H9 (cell line): ENCODE results near the gene SLC25A25. TPM values are rescaled to one million over a fixed set of nuclear protein-coding genes. Genes with fewer than 3 reads are reported as not detected.
A peak's percentile ranks its signal among the peaks of the same experiment; 100 is the strongest.

Source experiments
- DNase-seq: peaks from one replicate; pipeline ENCODE4 v3.0.0-alpha.2; 2017
- H2AFZ ChIP-seq: one replicate; pipeline ENCODE4 v1.6.1; 2013; ENCODE audit warnings: mild to moderate bottlenecking, low read length, control low read depth, moderate library complexity
- H2AK5ac ChIP-seq: 2 replicates; pipeline ENCODE4 v1.6.1; 2013; ENCODE audit warnings: low read length, control low read depth, mixed read lengths; ENCODE audit not compliant: insufficient read length
- H2BK120ac ChIP-seq: one replicate; pipeline ENCODE4 v1.6.1; 2013; ENCODE audit warnings: low read depth, mild to moderate bottlenecking, low read length, control low read depth, inconsistent platforms; ENCODE audit not compliant: poor library complexity, severe bottlenecking
- H2BK12ac ChIP-seq: 2 replicates; pipeline ENCODE4 v1.6.1; 2013; ENCODE audit warnings: low read length, control low read depth, mixed read lengths, low read depth; ENCODE audit not compliant: insufficient read length
- H2BK15ac ChIP-seq: 2 replicates; pipeline ENCODE4 v1.6.1; 2013; ENCODE audit warnings: low read depth, low read length, control low read depth
- H2BK20ac ChIP-seq: one replicate; pipeline ENCODE4 v1.6.1; 2013; ENCODE audit warnings: low read depth, mild to moderate bottlenecking, low read length, control low read depth, inconsistent platforms; ENCODE audit not compliant: poor library complexity, severe bottlenecking
- H2BK5ac ChIP-seq: 2 replicates; pipeline ENCODE4 v1.6.1; 2013; ENCODE audit warnings: low read length, control low read depth, mixed read lengths; ENCODE audit not compliant: insufficient read length
- H3K14ac ChIP-seq: 2 replicates; pipeline ENCODE4 v1.6.1; 2013; ENCODE audit warnings: low read length, control low read depth; ENCODE audit not compliant: insufficient read depth
- H3K18ac ChIP-seq: 2 replicates; pipeline ENCODE4 v1.6.1; 2013; ENCODE audit warnings: low read depth, mild to moderate bottlenecking, mixed read lengths, low read length, control low read depth; ENCODE audit not compliant: insufficient read length
- H3K23ac ChIP-seq: 2 replicates; pipeline ENCODE4 v1.6.1; 2013; ENCODE audit warnings: low read length, control low read depth, mixed read lengths, low read depth; ENCODE audit not compliant: insufficient read length
- H3K23me2 ChIP-seq: 2 replicates; pipeline ENCODE4 v1.6.1; 2013; ENCODE audit warnings: low read depth, mild to moderate bottlenecking, mixed read lengths, low read length, control low read depth; ENCODE audit not compliant: insufficient read length, poor library complexity, severe bottlenecking
- H3K27ac ChIP-seq: 2 replicates; pipeline ENCODE4 v1.5.1; 2013; ENCODE audit warnings: low read length, control low read depth, mixed read lengths, low read depth; ENCODE audit not compliant: insufficient read length
- H3K27me3 ChIP-seq: 2 replicates; pipeline ENCODE4 v1.6.1; 2013; ENCODE audit warnings: low read length, control low read depth, inconsistent platforms; ENCODE audit not compliant: insufficient read depth
- H3K4ac ChIP-seq: 2 replicates; pipeline ENCODE4 v1.6.1; 2013; ENCODE audit warnings: low read depth, mild to moderate bottlenecking, control low read depth, inconsistent platforms, low read length, moderate library complexity
- H3K4me1 ChIP-seq: 2 replicates; pipeline ENCODE4 v1.6.1; 2013; ENCODE audit warnings: low read length, control low read depth, inconsistent platforms; ENCODE audit not compliant: insufficient read depth
- H3K4me2 ChIP-seq: 2 replicates; pipeline ENCODE4 v1.6.1; 2013; ENCODE audit warnings: low read length, control low read depth, mixed read lengths; ENCODE audit not compliant: insufficient read length, insufficient read depth
- H3K56ac ChIP-seq: 2 replicates; pipeline ENCODE4 v1.6.1; 2013; ENCODE audit warnings: low read depth, mild to moderate bottlenecking, mixed read lengths, low read length, control low read depth; ENCODE audit not compliant: insufficient read length
- H3K79me1 ChIP-seq: 2 replicates; pipeline ENCODE4 v1.6.1; 2013; ENCODE audit warnings: low read depth, mild to moderate bottlenecking, moderate library complexity, low read length, control low read depth, inconsistent platforms; ENCODE audit not compliant: insufficient read depth, poor library complexity, severe bottlenecking
- H3K79me2 ChIP-seq: 2 replicates; pipeline ENCODE4 v1.6.1; 2013; ENCODE audit warnings: low read length, control low read depth, inconsistent platforms; ENCODE audit not compliant: insufficient read depth
- H3K9ac ChIP-seq: 2 replicates; pipeline ENCODE4 v1.6.1; 2013; ENCODE audit warnings: low read length, control low read depth, mixed read lengths; ENCODE audit not compliant: insufficient read length; ENCODE audit errors: extremely low read depth
- H3K9me3 ChIP-seq: one replicate; pipeline ENCODE4 v1.6.1; 2013; ENCODE audit warnings: low read depth, low read length, inconsistent platforms; ENCODE audit not compliant: control insufficient read depth
- H3T11ph ChIP-seq: one replicate; pipeline ENCODE4 v1.6.1; 2013; ENCODE audit warnings: mild to moderate bottlenecking, low read length, control low read depth, inconsistent platforms
- H4K20me1 ChIP-seq: one replicate; pipeline ENCODE4 v1.6.1; 2013; ENCODE audit not compliant: control insufficient read depth, insufficient read length, insufficient read depth
- H4K5ac ChIP-seq: 2 replicates; pipeline ENCODE4 v1.6.1; 2013; ENCODE audit warnings: low read depth, mild to moderate bottlenecking, mixed read lengths, low read length, control low read depth; ENCODE audit not compliant: insufficient read length
- H4K8ac ChIP-seq: replicated peaks from 2 replicates; pipeline ENCODE4 v1.6.1; 2013; ENCODE audit warnings: low read length, control low read depth, mixed read lengths, low read depth; ENCODE audit not compliant: insufficient read length
- H4K91ac ChIP-seq: 2 replicates; pipeline ENCODE4 v1.6.1; 2013; ENCODE audit warnings: low read depth, mild to moderate bottlenecking, moderate library complexity, mixed read lengths, low read length, control low read depth; ENCODE audit not compliant: insufficient read length
- H3K27ac Mint-ChIP-seq, 3 experiments: 2 replicates in 2 of 3; 3 replicates in 1 of 3; pipeline ENCODE4 v1.8.0; 2020 to 2021; ENCODE audit warnings: mixed read lengths in 3 of 3, mild to moderate bottlenecking in 1 of 3, moderate library complexity in 1 of 3
- H3K27me3 Mint-ChIP-seq: 2 replicates; pipeline ENCODE4 v1.8.0; 2021; ENCODE audit warnings: low read depth, mild to moderate bottlenecking, moderate library complexity, mixed read lengths
- H3K36me3 Mint-ChIP-seq, 3 experiments: 2 replicates in 2 of 3; 3 replicates in 1 of 3; pipeline ENCODE4 v1.8.0; 2020 to 2021; ENCODE audit warnings: low read depth in 3 of 3, mixed read lengths in 3 of 3; ENCODE audit not compliant: insufficient read depth in 1 of 3
- H3K4me1 Mint-ChIP-seq, 2 experiments: 2 replicates each; pipeline ENCODE4 v1.8.0; 2020; ENCODE audit warnings: mixed read lengths in 2 of 2
- H3K4me3 Mint-ChIP-seq, 2 experiments: 2 replicates in 1 of 2; 3 replicates in 1 of 2; pipeline ENCODE4 v1.8.0; 2020 to 2021; ENCODE audit warnings: mild to moderate bottlenecking in 2 of 2, mixed read lengths in 2 of 2, moderate library complexity in 1 of 2
- H3K9me3 Mint-ChIP-seq, 2 experiments: 2 replicates in 1 of 2; 3 replicates in 1 of 2; pipeline ENCODE4 v1.8.0; 2020; ENCODE audit warnings: mild to moderate bottlenecking in 2 of 2, mixed read lengths in 2 of 2, moderate library complexity in 1 of 2
- WGBS: extraction: QIAGEN DNeasy Blood & Tissue Kit; methylation state at CpG from one replicate; pipeline ENCODE4 v1.1.7; 2013; ENCODE audit warnings: missing lambda C conversion rate, low lambda C conversion rate, mixed read lengths; ENCODE audit not compliant: insufficient read length; ENCODE audit errors: extremely low coverage; 5-methylcytosine and 5-hydroxymethylcytosine counted together
- total RNA-seq: library from RNA; stranded (reverse); gene quantifications from 2 replicates; pipeline ENCODE4 v1.2.1, GENCODE V29; 2021
- TF ChIP-seq, protein P1 (sequence below): fragments of 200-600 bp; sonication (generic); conservative IDR thresholded peaks from 3 replicates; pipeline ENCODE4 v1.8.0; 2021; ENCODE audit warnings: antibody characterized with exemption, mild to moderate bottlenecking

Gene SLC25A25
- total RNA-seq, 1 experiment from 2014 or later = 16.9 TPM

DNA sequence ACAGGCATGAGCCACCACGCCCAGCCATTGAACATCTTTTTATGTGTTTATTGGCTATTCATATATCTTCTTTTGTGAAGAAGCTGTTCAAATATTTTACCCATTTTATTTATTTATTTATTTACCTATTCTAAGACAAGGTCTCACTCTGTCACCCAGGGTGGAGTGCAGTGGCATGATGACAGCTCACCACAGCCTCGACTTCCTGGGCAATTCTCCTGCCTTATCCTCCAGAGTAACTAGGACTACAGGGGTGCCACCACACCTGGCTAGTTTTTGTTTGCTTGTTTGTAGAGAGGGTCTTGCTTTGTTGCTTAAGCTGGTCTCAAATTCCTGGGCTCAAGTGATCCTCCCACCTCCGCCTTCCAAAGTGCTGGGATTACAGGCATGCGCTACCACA, 34.4 kb upstream of the SLC25A25 start:
- Histone ChIP-seq H3K14ac (no peak overlapping the region), H3K27ac (no peak overlapping the region), H2AFZ (no peak overlapping the region), H3K4me2 (no peak overlapping the region), H3K4me1 (no peaks in the 10 kb centered on the region), H4K8ac (no peak overlapping the region), H2BK20ac (no peak overlapping the region), H2BK120ac (no peak overlapping the region), H2AK5ac (no peak overlapping the region), H2BK15ac (no peak overlapping the region), H3K18ac (no peak overlapping the region), H3K9me3 (no peaks in the 10 kb centered on the region), H3K23ac (no peak overlapping the region), H3K4ac (no peak overlapping the region), H3K79me2 (no peaks in the 10 kb centered on the region), H4K20me1 (no peaks in the 10 kb centered on the region), H4K5ac (no peak overlapping the region), H3K56ac (no peak overlapping the region), H2BK5ac (no peak overlapping the region), H3K9ac (no peak overlapping the region), H3K79me1 (no peaks in the 10 kb centered on the region), H2BK12ac (no peak overlapping the region), H3T11ph (no peak overlapping the region), H3K23me2 (no peaks in the 10 kb centered on the region), H4K91ac (no peak overlapping the region), H3K27me3 (no peaks in the 10 kb centered on the region)
- Mint-ChIP-seq H3K27ac (peak overlapping the region in 1 of 3 experiments; percentile 77; a peak in 1 of 7 replicates), H3K9me3 (no peaks in the 10 kb centered on the region), H3K4me1 (peaks cover 5% of the 10 kb centered on the region in 2 experiments; a peak in 2 of 4 replicates), H3K4me3 (no peak overlapping the region), H3K27me3 (no peaks in the 10 kb centered on the region), H3K36me3 (no peaks in the 10 kb centered on the region)
- DNase-seq = no peak
- WGBS = no CpG with 5 or more reads among the region's 4 CpGs
- TF ChIP-seq, protein P1, sequence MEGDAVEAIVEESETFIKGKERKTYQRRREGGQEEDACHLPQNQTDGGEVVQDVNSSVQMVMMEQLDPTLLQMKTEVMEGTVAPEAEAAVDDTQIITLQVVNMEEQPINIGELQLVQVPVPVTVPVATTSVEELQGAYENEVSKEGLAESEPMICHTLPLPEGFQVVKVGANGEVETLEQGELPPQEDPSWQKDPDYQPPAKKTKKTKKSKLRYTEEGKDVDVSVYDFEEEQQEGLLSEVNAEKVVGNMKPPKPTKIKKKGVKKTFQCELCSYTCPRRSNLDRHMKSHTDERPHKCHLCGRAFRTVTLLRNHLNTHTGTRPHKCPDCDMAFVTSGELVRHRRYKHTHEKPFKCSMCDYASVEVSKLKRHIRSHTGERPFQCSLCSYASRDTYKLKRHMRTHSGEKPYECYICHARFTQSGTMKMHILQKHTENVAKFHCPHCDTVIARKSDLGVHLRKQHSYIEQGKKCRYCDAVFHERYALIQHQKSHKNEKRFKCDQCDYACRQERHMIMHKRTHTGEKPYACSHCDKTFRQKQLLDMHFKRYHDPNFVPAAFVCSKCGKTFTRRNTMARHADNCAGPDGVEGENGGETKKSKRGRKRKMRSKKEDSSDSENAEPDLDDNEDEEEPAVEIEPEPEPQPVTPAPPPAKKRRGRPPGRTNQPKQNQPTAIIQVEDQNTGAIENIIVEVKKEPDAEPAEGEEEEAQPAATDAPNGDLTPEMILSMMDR = no peak
